Large intestine (tissue), 3 donors: ENCODE data around the gene COL4A4. TPM values are rescaled to one million over a fixed set of nuclear protein-coding genes. Genes with fewer than 3 reads are reported as not detected.

Experiments
- DNase-seq, 2 donors: peaks; one replicate each; pipeline versions ENCODE4 v3.0.0 to v3.0.0-alpha.2; 2013
- H3K27ac ChIP-seq: one replicate; pipeline ENCODE4 v1.5.1; 2013; ENCODE audit warnings: low read length
- H3K27me3 ChIP-seq: 2 replicates; pipeline ENCODE4 v1.6.1; 2013; ENCODE audit warnings: low read length; ENCODE audit not compliant: control insufficient read depth, insufficient read depth
- H3K36me3 ChIP-seq: 2 replicates; pipeline ENCODE4 v1.6.1; 2013; ENCODE audit warnings: low read length; ENCODE audit not compliant: control insufficient read depth, insufficient read depth
- H3K4me1 ChIP-seq: one replicate; pipeline ENCODE4 v1.6.1; 2013; ENCODE audit warnings: low read length; ENCODE audit not compliant: control insufficient read depth, insufficient read depth
- H3K4me3 ChIP-seq: one replicate; pipeline ENCODE4 v1.5.1; 2013; ENCODE audit warnings: low read length
- H3K9me3 ChIP-seq: one replicate; pipeline ENCODE4 v1.6.1; 2013; ENCODE audit warnings: mild to moderate bottlenecking, low read depth, low read length, moderate library complexity; ENCODE audit not compliant: control insufficient read depth
- WGBS: methylation state at CpG from one replicate; pipeline ENCODE4 v1.1.5; 2013; ENCODE audit warnings: low lambda C conversion rate; ENCODE audit not compliant: insufficient coverage; 5-methylcytosine and 5-hydroxymethylcytosine counted together
- polyA plus RNA-seq: library from polyadenylated mRNA; unstranded; fragments of 120-200 nt; gene quantifications from one replicate; pipeline ENCODE4 v1.2.1, GENCODE V29; 2013

COL4A4 gene
- polyA plus RNA-seq, 1 donor: 0.22 TPM

- no peaks in the 10 kb centered on the region for H3K27me3 ChIP-seq
- H3K36me3 ChIP-seq: peaks cover 7% of the 10 kb centered on the region
- H3K9me3 ChIP-seq: no peaks in the 10 kb centered on the region
- no peak overlapping the region for H3K4me3 ChIP-seq
- no peak for DNase-seq
- H3K4me1 ChIP-seq: no peaks in the 10 kb centered on the region
- no peak overlapping the region for H3K27ac ChIP-seq
- 92% methylated on average over 5 of the region's 6 CpGs for WGBS
These were observed 192.9 kb downstream of the COL4A4 start for GRCh38 chr2:226971084-226971483.

- H3K4me1 ChIP-seq: no peaks in the 10 kb centered on the region
These were observed 193.6 kb downstream of the COL4A4 start for GRCh38 chr2:226970362-226970761.

GRCh38 chr2:226969417-226970080, 194.5 kb downstream of the COL4A4 start:
- Histone ChIP-seq H3K4me1 (no peaks in the 10 kb centered on the region), H3K9me3 (no peaks in the 10 kb centered on the region), H3K4me3 (no peak overlapping the region), H3K36me3 (peaks cover 3% of the 10 kb centered on the region), H3K27me3 (no peaks in the 10 kb centered on the region), H3K27ac (no peak overlapping the region)
- WGBS: 100% methylated on average over 2 of the region's 6 CpGs
- no peak for DNase-seq

More at GRCh38 chr2:226970362-226970761, 193.6 kb downstream of the COL4A4 start:
- H3K27ac ChIP-seq: no peak overlapping the region
- no peaks in the 10 kb centered on the region for H3K27me3 ChIP-seq
- no CpG with 5 or more reads among the region's 3 CpGs for WGBS
- H3K9me3 ChIP-seq: no peaks in the 10 kb centered on the region
- peaks cover 7% of the 10 kb centered on the region for H3K36me3 ChIP-seq
- no peak for DNase-seq
- H3K4me3 ChIP-seq: no peak overlapping the region

GRCh38 chr2:226965376-226965775, 198.6 kb downstream of the COL4A4 start:
- Histone ChIP-seq H3K36me3 (no peaks in the 10 kb centered on the region), H3K4me3 (no peak overlapping the region), H3K27me3 (no peaks in the 10 kb centered on the region), H3K9me3 (no peaks in the 10 kb centered on the region), H3K4me1 (no peaks in the 10 kb centered on the region), H3K27ac (no peak overlapping the region)
- DNase-seq: no peak
- WGBS: no CpG with 5 or more reads among the region's 1 CpG

GRCh38 chr2:226963528-226963927, 200.5 kb downstream of the COL4A4 start:
- Histone ChIP-seq H3K36me3 (no peaks in the 10 kb centered on the region), H3K9me3 (peaks cover 5% of the 10 kb centered on the region), H3K4me3 (no peak overlapping the region), H3K27ac (no peak overlapping the region), H3K27me3 (no peaks in the 10 kb centered on the region), H3K4me1 (no peaks in the 10 kb centered on the region)
- 67% methylated on average over 1 of the region's 1 CpG for WGBS
- no peak for DNase-seq

- no peaks in the 10 kb centered on the region for H3K4me1 ChIP-seq
- H3K9me3 ChIP-seq: peaks cover 5% of the 10 kb centered on the region
- H3K36me3 ChIP-seq: no peaks in the 10 kb centered on the region
- 100% methylated on average over 2 of the region's 3 CpGs for WGBS
- no peaks in the 10 kb centered on the region for H3K27me3 ChIP-seq
- no peak for DNase-seq
- no peak overlapping the region for H3K4me3 ChIP-seq
- H3K27ac ChIP-seq: no peak overlapping the region
These were observed 201.7 kb downstream of the COL4A4 start for GRCh38 chr2:226962176-226962773.

- H3K4me3 ChIP-seq: no peak overlapping the region
These were observed 204.6 kb downstream of the COL4A4 start for GRCh38 chr2:226959418-226959817.

GRCh38 chr2:226956659-226957058, 207.3 kb downstream of the COL4A4 start:
- Histone ChIP-seq H3K27me3 (no peaks in the 10 kb centered on the region), H3K27ac (no peak overlapping the region), H3K4me3 (no peak overlapping the region), H3K9me3 (peaks cover 5% of the 10 kb centered on the region), H3K36me3 (peaks cover 2% of the 10 kb centered on the region), H3K4me1 (no peaks in the 10 kb centered on the region)
- no CpG with 5 or more reads among the region's 1 CpG for whole genome bisulfite sequencing
- DNase-seq: no peak

More at GRCh38 chr2:226959418-226959817, 204.6 kb downstream of the COL4A4 start:
- no peaks in the 10 kb centered on the region for H3K4me1 ChIP-seq
- H3K9me3 ChIP-seq: peaks cover 5% of the 10 kb centered on the region
- no peak for DNase-seq
- WGBS: 100% methylated on average over 1 of the region's 1 CpG
- H3K27ac ChIP-seq: no peak overlapping the region
- no peaks in the 10 kb centered on the region for H3K27me3 ChIP-seq
- H3K36me3 ChIP-seq: no peaks in the 10 kb centered on the region

- H3K9me3 ChIP-seq: no peaks in the 10 kb centered on the region
- WGBS: no CpG with 5 or more reads among the region's 6 CpGs
These were observed 210.2 kb downstream of the COL4A4 start for GRCh38 chr2:226953826-226954225.

GRCh38 chr2:226953206-226953605, 210.8 kb downstream of the COL4A4 start:
- DNase-seq: no peak
- no peak overlapping the region for H3K27ac ChIP-seq
- peaks cover 2% of the 10 kb centered on the region for H3K36me3 ChIP-seq
- H3K4me3 ChIP-seq: no peak overlapping the region
- H3K9me3 ChIP-seq: no peaks in the 10 kb centered on the region
- H3K27me3 ChIP-seq: no peaks in the 10 kb centered on the region
- no CpG with 5 or more reads among the region's 3 CpGs for WGBS
- H3K4me1 ChIP-seq: no peaks in the 10 kb centered on the region

More at GRCh38 chr2:226953826-226954225, 210.2 kb downstream of the COL4A4 start:
- no peaks in the 10 kb centered on the region for H3K27me3 ChIP-seq
- no peak overlapping the region for H3K4me3 ChIP-seq
- H3K36me3 ChIP-seq: peaks cover 2% of the 10 kb centered on the region
- no peaks in the 10 kb centered on the region for H3K4me1 ChIP-seq
- DNase-seq: no peak
- H3K27ac ChIP-seq: no peak overlapping the region
